Measurements from ENCODE around the gene FAH. TPM values are rescaled to one million over a fixed set of nuclear protein-coding genes. Genes with fewer than 3 reads are reported as not detected.

The FAH gene
- polyA plus RNA-seq, 3 donors from 2014 or later, result 3.9 to 13.0 (median 8.2) TPM

DNA sequence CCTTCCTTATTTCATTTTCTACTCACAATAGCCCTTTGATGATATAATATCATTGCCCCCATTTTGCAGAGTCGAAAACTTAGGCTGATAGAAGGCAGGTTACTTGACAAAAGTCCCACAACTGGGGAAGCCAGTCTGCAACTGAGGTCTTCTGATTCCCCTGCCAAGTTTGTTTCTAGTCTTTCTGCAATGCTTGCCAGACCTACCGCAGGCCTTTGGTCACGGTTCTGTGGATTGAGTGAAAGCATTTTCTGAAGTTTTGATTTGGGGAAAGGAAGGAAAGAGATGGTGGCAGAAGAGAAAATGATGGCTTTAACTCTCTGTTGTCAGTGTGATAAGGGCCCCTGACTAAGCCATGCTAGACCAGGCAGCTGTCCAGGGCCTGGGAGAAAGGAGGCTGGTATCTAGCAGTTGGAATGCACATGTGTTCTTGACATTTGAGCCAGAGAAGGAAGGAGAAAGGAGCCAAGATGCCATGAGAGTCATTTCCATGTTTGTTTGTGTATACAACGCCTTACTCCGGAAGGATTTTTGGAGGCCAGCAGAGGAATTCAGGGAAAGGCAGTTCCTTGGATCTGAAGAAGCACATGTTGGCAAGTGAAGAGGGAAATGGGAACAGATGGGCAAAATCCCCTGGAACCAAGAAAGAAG is 29.9 kb downstream of the FAH start:
- H3K27ac Mint-ChIP-seq, result no peak overlapping the region
- H3K4me1 Mint-ChIP-seq, result no peaks in the 10 kb centered on the region
- H3K4me3 Mint-ChIP-seq, result no peak overlapping the region
- H3K9me3 Mint-ChIP-seq, result no peaks in the 10 kb centered on the region
- peaks cover 17 to 52% (median 25%) of the 10 kb centered on the region in 3 donors for H3K36me3 Mint-ChIP-seq
- peaks cover 0 to 1% (median 0%) of the 10 kb centered on the region in 3 donors for H3K27me3 Mint-ChIP-seq (ENCODE audit: low read depth in 3 of 3)
- no peak for DNase-seq

DNA sequence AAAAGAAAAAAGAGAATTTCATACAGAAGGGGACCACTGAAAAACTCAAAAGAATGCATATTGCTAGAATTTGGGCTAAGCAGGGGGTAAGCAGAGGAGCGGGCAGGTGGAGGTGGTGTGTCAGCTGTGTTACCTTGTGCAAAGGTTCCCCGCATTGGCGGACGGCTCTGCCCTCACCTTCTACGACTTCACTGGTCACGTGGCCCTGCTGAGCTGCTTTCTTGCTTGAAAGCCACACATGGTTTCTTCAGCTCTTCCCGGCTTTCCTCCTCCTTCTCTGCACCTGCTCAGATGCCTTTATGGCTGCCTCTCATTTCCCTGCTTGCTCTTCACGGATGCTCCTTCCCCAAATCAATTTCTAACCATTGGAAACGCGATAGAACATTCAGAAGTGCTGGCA is 30.5 kb downstream of the FAH start:
- DNase-seq, result no peak
- H3K27me3 Mint-ChIP-seq (ENCODE audit: low read depth in 3 of 3), result peaks cover 0 to 1% (median 0%) of the 10 kb centered on the region in 3 donors
- no peak overlapping the region for H3K4me3 Mint-ChIP-seq
- no peak overlapping the region for H3K27ac Mint-ChIP-seq
- no peaks in the 10 kb centered on the region for H3K9me3 Mint-ChIP-seq
- no peaks in the 10 kb centered on the region for H3K4me1 Mint-ChIP-seq
- peaks cover 17 to 51% (median 25%) of the 10 kb centered on the region in 3 donors for H3K36me3 Mint-ChIP-seq

DNA sequence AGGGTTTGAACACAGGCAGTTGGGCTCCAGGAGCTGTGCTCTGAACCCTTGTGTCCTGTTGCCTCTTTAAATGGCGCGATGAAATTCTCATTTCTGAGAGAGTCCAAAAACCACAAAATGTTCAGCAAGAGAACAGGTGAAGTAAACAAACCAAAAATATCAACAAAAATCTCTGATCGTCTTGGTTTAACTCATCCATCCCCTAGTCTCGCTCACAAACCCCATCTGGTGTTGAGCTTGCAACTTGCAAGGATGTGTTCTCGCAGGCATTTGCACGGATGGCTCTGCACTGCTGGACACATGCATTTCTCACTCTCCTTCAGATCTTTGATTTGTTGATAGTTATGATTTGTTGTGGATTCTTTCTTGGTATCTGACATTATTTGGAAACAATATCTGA is 31.1 kb downstream of the FAH start:
- Mint-ChIP-seq H3K9me3 (no peaks in the 10 kb centered on the region), H3K4me1 (no peaks in the 10 kb centered on the region), H3K27ac (no peak overlapping the region), H3K27me3 (ENCODE audit: low read depth in 3 of 3) (peaks cover 0 to 1% (median 0%) of the 10 kb centered on the region in 3 donors), H3K36me3 (peaks cover 17 to 49% (median 23%) of the 10 kb centered on the region in 3 donors), H3K4me3 (no peak overlapping the region)
- DNase-seq, result no peak

DNA sequence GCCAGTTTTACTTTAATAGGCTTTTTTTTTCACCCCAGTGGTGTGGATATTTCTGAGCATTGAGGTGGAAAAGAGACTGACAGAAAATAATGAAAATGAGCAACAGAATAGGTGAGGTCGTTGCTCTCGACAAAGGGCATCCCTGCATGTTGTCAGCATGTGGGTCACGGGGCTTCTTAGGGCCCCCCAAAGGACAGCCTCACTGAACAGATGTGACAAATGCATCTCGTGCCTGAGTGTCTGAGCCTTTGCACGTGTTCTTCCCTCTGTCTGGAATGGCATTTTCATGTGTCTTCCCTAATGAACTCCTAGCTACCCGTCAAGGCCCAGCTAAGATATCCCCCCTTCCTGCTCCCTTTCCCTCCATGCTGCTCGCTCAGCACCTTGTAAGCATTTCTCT is 31.8 kb downstream of the FAH start:
- Mint-ChIP-seq H3K36me3 (peaks cover 17 to 46% (median 20%) of the 10 kb centered on the region in 3 donors), H3K4me3 (no peak overlapping the region), H3K27me3 (ENCODE audit: low read depth in 3 of 3) (peaks cover 0 to 1% (median 0%) of the 10 kb centered on the region in 3 donors), H3K4me1 (no peaks in the 10 kb centered on the region), H3K9me3 (no peaks in the 10 kb centered on the region), H3K27ac (no peak overlapping the region)
- DNase-seq, result no peak

DNA sequence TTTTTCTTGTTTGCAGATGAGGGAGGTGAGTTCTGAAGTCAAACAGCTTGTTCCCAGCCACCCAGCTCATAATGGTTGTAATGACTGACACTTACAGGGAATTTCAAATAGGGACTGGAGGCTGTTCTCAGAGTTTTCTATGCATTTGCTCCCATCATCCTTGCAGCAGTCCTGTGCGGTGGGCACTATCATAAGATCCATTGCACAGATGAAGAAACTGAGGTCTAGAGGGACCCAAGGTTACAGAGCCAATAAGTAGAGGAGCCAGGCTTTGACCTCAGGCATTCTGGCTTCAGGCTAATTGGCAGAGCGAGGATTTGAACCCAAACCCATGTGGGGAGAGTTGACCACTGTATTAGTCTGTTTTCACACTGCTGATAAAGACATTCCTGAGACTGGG is 32.4 kb downstream of the FAH start:
- H3K4me1 Mint-ChIP-seq, result no peaks in the 10 kb centered on the region
- peaks cover 17 to 46% (median 20%) of the 10 kb centered on the region in 3 donors for H3K36me3 Mint-ChIP-seq

DNA sequence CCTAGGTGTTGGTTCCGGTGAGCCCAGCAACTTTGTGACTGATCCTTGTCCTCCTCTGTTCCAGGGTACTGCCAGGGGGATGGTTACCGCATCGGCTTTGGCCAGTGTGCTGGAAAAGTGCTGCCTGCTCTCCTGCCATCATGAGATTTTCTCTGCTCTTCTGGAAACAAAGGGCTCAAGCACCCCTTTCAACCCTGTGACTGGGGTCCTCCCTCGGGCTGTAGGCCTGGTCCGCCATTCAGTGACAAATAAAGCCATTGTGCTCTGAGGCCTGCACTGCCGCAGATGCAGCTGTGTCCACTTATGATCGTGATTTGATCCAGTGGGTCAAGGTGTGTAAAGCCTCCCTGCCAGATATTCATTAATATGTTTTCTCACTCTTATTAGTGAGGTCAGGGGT is 33.3 kb downstream of the FAH start:
- DNase-seq, result no peak
- no peak overlapping the region for H3K27ac Mint-ChIP-seq
- peaks cover 17 to 49% (median 20%) of the 10 kb centered on the region in 3 donors for H3K36me3 Mint-ChIP-seq
- H3K4me1 Mint-ChIP-seq, result no peaks in the 10 kb centered on the region
- H3K27me3 Mint-ChIP-seq (ENCODE audit: low read depth in 3 of 3), result peaks cover 0 to 1% (median 0%) of the 10 kb centered on the region in 3 donors
- H3K9me3 Mint-ChIP-seq, result no peaks in the 10 kb centered on the region
- no peak overlapping the region for H3K4me3 Mint-ChIP-seq

More for the DNA sequence above, 32.4 kb downstream of the FAH start:
- DNase-seq, result no peak
- Mint-ChIP-seq H3K9me3 (no peaks in the 10 kb centered on the region), H3K27me3 (ENCODE audit: low read depth in 3 of 3) (peaks cover 0 to 1% (median 0%) of the 10 kb centered on the region in 3 donors), H3K27ac (no peak overlapping the region), H3K4me3 (no peak overlapping the region)

DNA sequence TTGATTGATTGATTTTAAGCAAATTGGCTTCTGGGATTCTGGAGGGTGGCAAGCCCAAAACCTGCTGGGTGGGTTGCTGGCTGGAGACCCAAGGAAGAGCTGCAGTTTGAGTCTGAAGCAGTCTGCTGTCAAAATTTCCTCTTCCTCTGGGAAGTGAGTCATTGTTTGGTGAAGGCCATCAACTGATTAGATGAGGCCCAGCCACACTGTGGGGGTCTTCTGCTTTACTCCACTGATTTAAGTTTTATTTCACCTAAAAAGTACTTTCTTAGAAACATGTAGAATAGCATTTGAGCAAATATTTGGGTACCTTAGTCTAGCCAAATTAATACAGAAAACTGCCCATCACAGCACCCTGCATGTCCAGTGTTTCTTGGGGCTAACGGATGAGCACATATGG is 33.8 kb downstream of the FAH start:
- no peak overlapping the region for H3K4me3 Mint-ChIP-seq
- H3K9me3 Mint-ChIP-seq, result no peaks in the 10 kb centered on the region

DNA sequence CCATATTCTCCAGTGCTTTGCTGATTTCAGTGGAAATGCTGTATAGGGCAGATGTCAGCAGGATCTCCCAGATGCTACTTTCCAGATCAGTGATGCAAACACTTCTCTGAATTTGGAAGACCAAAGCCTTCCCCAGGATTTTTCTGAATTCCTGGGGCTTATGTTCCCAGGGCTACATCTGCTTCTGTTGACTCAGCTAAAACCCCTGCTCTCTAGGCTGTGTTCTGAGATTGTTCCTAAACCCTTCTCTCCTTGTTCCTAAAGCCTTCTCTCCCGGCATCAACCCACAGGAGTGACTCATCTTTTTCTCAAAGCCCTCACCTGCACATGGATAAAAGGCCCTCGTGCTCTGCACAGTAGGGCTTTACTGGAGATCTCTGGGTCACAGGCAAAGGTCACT is 35.5 kb downstream of the FAH start:
- no peak overlapping the region for H3K27ac Mint-ChIP-seq
- H3K4me3 Mint-ChIP-seq, result no peak overlapping the region
- no peaks in the 10 kb centered on the region for H3K9me3 Mint-ChIP-seq
- no peak for DNase-seq
- no peaks in the 10 kb centered on the region for H3K4me1 Mint-ChIP-seq
- peaks cover 0 to 1% (median 0%) of the 10 kb centered on the region in 3 donors for H3K27me3 Mint-ChIP-seq (ENCODE audit: low read depth in 3 of 3)
- H3K36me3 Mint-ChIP-seq, result peaks cover 13 to 35% (median 15%) of the 10 kb centered on the region in 3 donors

More for the DNA sequence above, 33.8 kb downstream of the FAH start:
- peaks cover 17 to 47% (median 20%) of the 10 kb centered on the region in 3 donors for H3K36me3 Mint-ChIP-seq
- no peak for DNase-seq
- no peaks in the 10 kb centered on the region for H3K4me1 Mint-ChIP-seq
- H3K27ac Mint-ChIP-seq, result no peak overlapping the region
- H3K27me3 Mint-ChIP-seq (ENCODE audit: low read depth in 3 of 3), result peaks cover 0 to 1% (median 0%) of the 10 kb centered on the region in 3 donors

DNA sequence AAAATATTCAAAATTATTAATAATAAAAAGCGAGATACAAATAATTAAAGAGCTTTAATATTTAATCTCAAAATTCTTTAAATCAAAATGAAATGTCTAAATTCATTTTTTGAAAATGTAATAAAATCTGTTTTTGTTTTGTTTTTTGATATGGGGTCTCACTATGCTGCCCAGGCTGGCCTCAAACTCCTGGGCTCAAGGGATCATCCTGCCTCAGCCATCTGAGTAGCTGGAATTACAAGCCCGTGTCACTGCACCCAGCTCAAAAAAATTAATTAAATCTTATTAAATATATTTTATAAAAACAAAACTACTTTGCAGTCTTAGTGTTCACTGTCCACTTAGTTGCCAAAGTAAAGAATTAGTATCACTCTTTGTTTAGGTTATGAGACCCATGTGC is 38.4 kb downstream of the FAH start:
- peaks cover 0 to 4% (median 1%) of the 10 kb centered on the region in 3 donors for H3K27me3 Mint-ChIP-seq (ENCODE audit: low read depth in 3 of 3)
- H3K4me3 Mint-ChIP-seq, result no peak overlapping the region
- no peak overlapping the region for H3K27ac Mint-ChIP-seq
- no peaks in the 10 kb centered on the region for H3K4me1 Mint-ChIP-seq
- peaks cover 5 to 22% (median 6%) of the 10 kb centered on the region in 3 donors for H3K36me3 Mint-ChIP-seq
- H3K9me3 Mint-ChIP-seq, result peaks cover 0 to 2% (median 0%) of the 10 kb centered on the region in 6 donors
- DNase-seq, result no peak

DNA sequence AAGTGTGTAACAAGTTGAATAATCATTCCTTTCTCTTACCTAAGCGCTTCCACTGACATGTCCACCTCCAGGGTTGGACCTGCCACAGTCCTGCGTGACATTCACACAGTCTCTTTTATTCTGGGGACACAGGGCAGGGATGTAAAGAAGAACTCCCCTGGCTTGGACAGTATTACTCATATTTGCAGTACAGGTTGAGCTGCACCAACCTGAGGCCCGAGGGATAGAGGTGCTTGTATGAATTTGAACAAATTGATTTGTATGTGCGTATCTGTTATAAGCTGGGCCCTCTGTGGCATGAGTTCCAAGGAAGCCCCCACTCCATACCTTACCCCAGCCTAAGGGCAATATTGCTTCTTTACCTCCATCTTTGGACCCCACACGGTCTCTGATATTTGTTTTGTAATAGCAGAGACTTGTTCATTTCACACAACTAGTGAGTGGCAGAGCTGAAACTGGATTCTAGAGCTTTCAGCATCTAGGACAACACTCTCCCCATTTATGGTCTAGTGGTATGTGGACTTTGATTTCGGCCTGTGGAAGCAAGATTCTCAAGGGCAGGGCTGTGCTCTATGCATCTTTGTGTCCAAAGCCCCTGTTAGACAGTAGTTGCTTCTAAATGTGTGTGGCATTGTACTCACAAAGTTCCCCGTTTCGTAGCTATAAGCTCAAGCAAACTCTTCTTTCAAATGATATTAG is 39.2 kb downstream of the FAH start:
- peaks cover 0 to 4% (median 1%) of the 10 kb centered on the region in 3 donors for H3K27me3 Mint-ChIP-seq (ENCODE audit: low read depth in 3 of 3)
- no peak overlapping the region for H3K27ac Mint-ChIP-seq
- no peak overlapping the region for H3K4me3 Mint-ChIP-seq
- no peak for DNase-seq
- H3K36me3 Mint-ChIP-seq, result peaks cover 5 to 13% (median 6%) of the 10 kb centered on the region in 3 donors
- peaks cover 0 to 2% (median 0%) of the 10 kb centered on the region in 6 donors for H3K9me3 Mint-ChIP-seq
- H3K4me1 Mint-ChIP-seq, result no peaks in the 10 kb centered on the region

DNA sequence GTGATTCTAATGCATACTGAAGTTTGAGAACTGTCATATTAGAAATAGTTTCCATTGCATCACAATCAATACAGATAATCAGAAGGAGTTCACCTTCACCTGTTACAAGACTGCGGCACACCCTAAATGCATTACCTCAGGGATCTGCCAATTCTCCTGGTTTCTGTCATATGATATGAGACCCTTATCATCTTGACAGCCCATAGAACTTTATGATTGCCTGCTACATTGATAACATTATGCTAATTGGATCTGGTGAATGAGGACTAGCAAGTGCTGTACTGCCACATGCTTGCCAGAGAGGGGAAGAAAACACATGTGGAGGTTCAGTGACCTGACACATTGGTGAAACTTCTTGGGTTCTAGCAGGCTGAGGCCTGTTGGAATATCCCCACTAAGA is 41.4 kb downstream of the FAH start:
- peaks cover 1 to 4% (median 2%) of the 10 kb centered on the region in 3 donors for H3K27me3 Mint-ChIP-seq (ENCODE audit: low read depth in 3 of 3)
- H3K36me3 Mint-ChIP-seq, result peaks cover 0 to 4% (median 0%) of the 10 kb centered on the region in 3 donors
- no peak for DNase-seq
- H3K9me3 Mint-ChIP-seq, result peaks cover 0 to 2% (median 0%) of the 10 kb centered on the region in 6 donors
- no peak overlapping the region for H3K27ac Mint-ChIP-seq
- H3K4me3 Mint-ChIP-seq, result no peak overlapping the region
- H3K4me1 Mint-ChIP-seq, result no peaks in the 10 kb centered on the region

DNA sequence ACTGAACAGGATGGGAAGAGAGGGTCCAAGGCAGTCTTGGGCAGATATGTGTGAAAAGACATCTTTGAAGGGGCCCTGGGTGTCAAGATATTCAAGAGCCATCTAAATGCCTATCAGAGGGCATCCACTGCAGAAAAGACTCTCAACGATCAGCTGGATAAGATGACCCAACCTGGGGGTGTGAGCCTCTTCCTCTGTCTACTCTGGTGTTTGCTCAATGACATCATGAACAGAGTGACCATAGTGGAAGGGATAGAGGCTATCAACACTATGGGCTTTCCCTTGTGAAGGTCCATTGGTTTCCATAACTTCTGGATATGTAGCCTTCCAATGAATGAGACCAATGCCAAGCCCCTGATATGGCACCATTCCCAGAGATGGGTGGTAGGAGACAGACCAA is 42.1 kb downstream of the FAH start:
- peaks cover 0 to 2% (median 0%) of the 10 kb centered on the region in 6 donors for H3K9me3 Mint-ChIP-seq
- no peaks in the 10 kb centered on the region for H3K4me1 Mint-ChIP-seq
- H3K36me3 Mint-ChIP-seq, result peaks cover 0 to 4% (median 0%) of the 10 kb centered on the region in 3 donors
- no peak overlapping the region for H3K4me3 Mint-ChIP-seq
- H3K27ac Mint-ChIP-seq, result no peak overlapping the region
- no peak for DNase-seq
- H3K27me3 Mint-ChIP-seq (ENCODE audit: low read depth in 3 of 3), result peaks cover 1 to 8% (median 2%) of the 10 kb centered on the region in 3 donors

DNA sequence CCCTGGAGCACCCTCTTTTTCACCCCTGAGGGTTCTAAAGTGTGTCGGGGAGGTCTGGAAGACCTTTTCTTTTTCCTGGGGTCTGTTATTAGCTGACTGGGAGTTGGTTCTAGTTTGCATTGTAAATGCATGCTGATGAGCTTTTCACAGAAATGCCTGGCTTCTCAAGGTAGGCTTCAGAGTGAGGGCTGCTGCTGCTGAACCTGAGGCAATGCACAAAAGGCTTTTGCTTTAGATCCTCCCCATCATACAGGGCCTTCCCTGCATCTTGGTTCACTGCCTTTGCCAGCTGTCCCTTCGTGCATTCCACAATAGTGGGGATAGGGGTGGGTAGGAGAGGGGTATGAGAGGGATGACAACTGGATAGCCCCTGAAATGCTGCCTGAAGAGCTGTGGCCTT is 46.6 kb downstream of the FAH start:
- Mint-ChIP-seq H3K9me3 (peaks cover 0 to 2% (median 0%) of the 10 kb centered on the region in 6 donors), H3K27me3 (ENCODE audit: low read depth in 3 of 3) (peaks cover 2 to 8% (median 3%) of the 10 kb centered on the region in 3 donors), H3K4me3 (no peak overlapping the region), H3K4me1 (no peaks in the 10 kb centered on the region), H3K27ac (no peak overlapping the region), H3K36me3 (no peaks in the 10 kb centered on the region)
- DNase-seq, result no peak

DNA sequence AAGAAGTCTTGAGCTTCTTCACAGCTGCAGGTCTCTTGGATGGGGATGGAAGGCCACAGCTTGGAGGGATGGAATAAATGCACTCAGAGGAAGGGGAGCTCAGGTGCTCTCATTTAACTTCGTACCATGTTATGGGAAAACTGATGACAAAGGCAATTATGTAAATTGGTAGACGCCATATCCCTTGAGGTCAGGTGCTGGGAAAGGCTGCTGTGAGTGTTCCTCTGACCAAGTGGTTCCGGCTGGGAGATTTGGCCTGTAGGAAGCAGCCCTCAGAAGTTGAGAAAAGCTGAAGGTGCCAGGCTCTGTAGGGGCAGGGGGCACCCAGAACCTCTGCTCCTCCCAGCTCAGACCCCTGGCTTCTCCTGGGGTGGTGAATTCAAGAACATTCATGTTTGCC is 47.1 kb downstream of the FAH start:
- no peaks in the 10 kb centered on the region for H3K4me1 Mint-ChIP-seq
- peaks cover 2 to 4% (median 3%) of the 10 kb centered on the region in 3 donors for H3K27me3 Mint-ChIP-seq (ENCODE audit: low read depth in 3 of 3)
- peak overlapping the region in 1 of 6 donors; percentile 24 for H3K27ac Mint-ChIP-seq
- H3K9me3 Mint-ChIP-seq, result peaks cover 0 to 2% (median 0%) of the 10 kb centered on the region in 6 donors
- no peaks in the 10 kb centered on the region for H3K36me3 Mint-ChIP-seq
- no peak for DNase-seq
- no peak overlapping the region for H3K4me3 Mint-ChIP-seq
